ENCODE results near the gene NRG2.
A peak's percentile ranks its signal among the peaks of the same experiment; 100 is the strongest.

Gene NRG2

DNA sequence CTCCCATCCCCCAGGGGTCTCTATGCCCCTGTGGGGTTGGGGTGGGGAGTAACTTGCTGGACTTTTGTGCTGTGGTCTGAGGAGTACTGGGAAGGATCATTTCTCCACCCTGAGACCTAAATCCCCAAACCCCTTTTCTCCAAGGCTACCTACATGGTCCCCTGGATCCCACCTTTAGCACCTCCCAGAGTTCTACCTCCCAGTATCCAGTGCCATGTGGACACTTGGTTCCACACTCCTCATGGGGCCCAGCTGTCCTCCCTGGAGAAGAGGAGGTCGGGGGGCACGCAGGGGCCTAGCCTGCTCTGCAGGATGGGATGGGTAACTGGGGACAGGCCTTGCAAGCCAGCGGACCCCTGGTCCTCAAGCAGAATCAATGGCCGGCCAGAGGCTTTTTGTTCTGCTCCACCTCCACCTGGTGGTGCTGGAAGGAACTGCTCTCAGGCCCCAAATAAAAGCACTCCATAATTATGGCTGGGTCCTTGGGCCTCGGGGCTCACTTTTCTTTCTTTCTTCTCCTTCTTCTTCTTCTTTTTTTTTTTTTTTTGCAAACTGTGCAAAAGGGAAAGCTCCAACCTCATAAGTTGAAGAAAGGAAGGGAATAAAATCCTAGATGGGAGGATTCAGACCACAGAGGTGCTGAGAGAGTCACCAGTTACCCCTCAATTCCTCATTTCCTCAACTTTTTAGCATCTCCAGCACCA, 179.1 kb downstream of the NRG2 start:
- H3K4me3 ChIP-seq (ENCODE audit: low read depth, low read length) = no peak overlapping the region
- peak; percentile 52 for DNase-seq (ENCODE audit: low read depth)
- no peak for TF ChIP-seq MAX (IDR thresholded peaks at IDR 0.05; ENCODE audit: low read depth, low read length)
- no peak for TF ChIP-seq POLR2A (IDR thresholded peaks at IDR 0.05; ENCODE audit: extremely low read depth, insufficient read length)
- peak; percentile 81 for TF ChIP-seq CTCF (IDR thresholded peaks at IDR 0.05; ENCODE audit: low read depth, low read length)

- TF ChIP-seq POLR2A (IDR thresholded peaks at IDR 0.05; ENCODE audit: extremely low read depth, insufficient read length) = no peak
- no peak for TF ChIP-seq MAX (IDR thresholded peaks at IDR 0.05; ENCODE audit: low read depth, low read length)
- TF ChIP-seq MYC (IDR thresholded peaks at IDR 0.05; ENCODE audit: low read depth, low read length) = no peak
- no peak for TF ChIP-seq CTCF (IDR thresholded peaks at IDR 0.05; ENCODE audit: low read depth, low read length)
- no peak overlapping the region for H3K4me3 ChIP-seq (ENCODE audit: low read depth, low read length)
- DNase-seq (ENCODE audit: low read depth) = no peak
Measured at GRCh38 chr5:139863361-139863760, 179.7 kb downstream of the NRG2 start.

DNA sequence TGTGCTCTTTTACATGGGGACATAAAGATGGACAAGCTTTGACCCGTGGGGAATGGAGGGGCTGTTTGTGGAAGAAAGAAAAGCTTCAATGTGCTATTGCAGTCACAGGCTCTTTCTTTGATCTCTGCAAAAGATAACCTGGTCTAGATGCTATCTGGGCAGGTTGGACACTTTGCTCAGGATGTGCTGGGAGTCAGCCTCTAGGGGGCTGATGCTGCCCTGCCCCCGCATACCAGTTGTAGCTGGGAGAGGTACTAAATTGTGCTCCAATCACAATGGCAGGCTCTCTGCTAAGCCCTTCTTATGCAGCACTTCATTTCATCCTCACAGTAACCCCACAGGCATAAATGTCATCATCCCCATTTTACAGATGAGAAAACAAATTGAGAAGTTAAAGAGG, 180.3 kb downstream of the NRG2 start:
- TF ChIP-seq CTCF (IDR thresholded peaks at IDR 0.05; ENCODE audit: low read depth, low read length) = peak; percentile 13
- TF ChIP-seq MAX (IDR thresholded peaks at IDR 0.05; ENCODE audit: low read depth, low read length) = no peak
- no peak for TF ChIP-seq MYC (IDR thresholded peaks at IDR 0.05; ENCODE audit: low read depth, low read length)
- no peak for DNase-seq (ENCODE audit: low read depth)
- H3K4me3 ChIP-seq (ENCODE audit: low read depth, low read length) = no peak overlapping the region

- DNase-seq (ENCODE audit: low read depth) = no peak
- no peak for TF ChIP-seq MYC (IDR thresholded peaks at IDR 0.05; ENCODE audit: low read depth, low read length)
- TF ChIP-seq CTCF (IDR thresholded peaks at IDR 0.05; ENCODE audit: low read depth, low read length) = no peak
- TF ChIP-seq POLR2A (IDR thresholded peaks at IDR 0.05; ENCODE audit: extremely low read depth, insufficient read length) = no peak
- TF ChIP-seq MAX (IDR thresholded peaks at IDR 0.05; ENCODE audit: low read depth, low read length) = no peak
Measured at GRCh38 chr5:139862313-139862712, 180.8 kb downstream of the NRG2 start.

DNA sequence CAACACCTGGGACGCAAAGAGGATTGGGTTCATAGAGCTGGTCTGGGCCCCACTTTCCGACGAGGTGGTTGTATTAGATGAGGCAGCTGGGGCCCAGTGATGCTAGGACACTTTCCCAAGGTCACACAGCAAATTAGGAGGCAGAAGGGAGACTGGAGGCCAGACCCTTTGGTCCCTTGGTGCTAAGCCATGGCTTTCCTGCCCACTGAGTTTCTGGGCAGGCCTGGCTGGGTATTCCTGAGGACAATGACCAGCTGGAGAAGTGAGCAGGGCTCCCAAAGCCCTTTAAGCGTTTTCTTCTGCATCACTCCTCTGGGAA, 181.3 kb downstream of the NRG2 start:
- H3K4me3 ChIP-seq (ENCODE audit: low read depth, low read length) = no peak overlapping the region
- no peak for TF ChIP-seq MAX (IDR thresholded peaks at IDR 0.05; ENCODE audit: low read depth, low read length)
- TF ChIP-seq POLR2A (IDR thresholded peaks at IDR 0.05; ENCODE audit: extremely low read depth, insufficient read length) = no peak
- no peak for TF ChIP-seq CTCF (IDR thresholded peaks at IDR 0.05; ENCODE audit: low read depth, low read length)
- TF ChIP-seq MYC (IDR thresholded peaks at IDR 0.05; ENCODE audit: low read depth, low read length) = no peak
- no peak for DNase-seq (ENCODE audit: low read depth)

More at GRCh38 chr5:139862313-139862712, 180.8 kb downstream of the NRG2 start:
- no peak overlapping the region for H3K4me3 ChIP-seq (ENCODE audit: low read depth, low read length)

All from NB4 (cell line).